ENCODE measurements around the gene SFRP2.

Gene SFRP2

DNA sequence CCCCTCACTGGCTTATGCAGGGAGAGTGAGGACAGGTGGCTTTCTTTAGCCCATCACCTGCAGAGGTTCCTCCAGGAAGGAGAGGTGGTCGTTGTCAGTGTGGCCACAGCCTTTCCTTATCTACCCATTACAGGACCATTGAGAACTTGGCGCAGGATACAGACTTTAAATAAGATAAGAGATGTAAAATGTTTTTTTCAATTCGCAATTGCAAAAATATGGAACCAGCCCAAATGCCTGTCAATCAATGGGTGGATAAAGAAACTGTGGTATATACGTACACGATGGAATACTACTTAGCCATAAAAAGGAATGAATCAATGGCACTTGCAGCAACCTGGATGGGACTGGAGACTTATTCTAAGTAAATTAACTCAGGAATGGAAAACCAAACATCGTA lies 22.1 kb downstream of the SFRP2 start:
- DNase-seq (ENCODE audit: low read depth): no peak

DNA sequence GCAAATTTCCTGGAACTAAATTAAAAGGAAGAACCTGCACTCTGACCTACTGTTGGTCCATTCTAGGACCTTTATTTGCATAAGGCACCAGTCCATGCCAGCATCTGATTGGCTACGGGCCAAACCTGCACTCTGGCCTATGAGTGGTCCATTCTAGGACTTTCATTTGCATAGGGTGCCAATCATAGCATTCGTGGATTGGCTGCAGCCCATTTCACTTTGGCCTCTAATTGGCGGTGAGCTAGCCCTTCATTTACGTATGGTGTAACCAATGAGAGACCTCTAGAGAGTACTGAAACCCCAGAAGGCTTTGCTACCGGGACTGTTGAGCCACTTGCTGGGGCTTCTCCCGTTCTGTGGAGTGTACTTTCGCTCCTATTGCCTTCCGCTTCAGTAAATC lies 23.0 kb downstream of the SFRP2 start:
- no peak for DNase-seq (ENCODE audit: low read depth)

DNA sequence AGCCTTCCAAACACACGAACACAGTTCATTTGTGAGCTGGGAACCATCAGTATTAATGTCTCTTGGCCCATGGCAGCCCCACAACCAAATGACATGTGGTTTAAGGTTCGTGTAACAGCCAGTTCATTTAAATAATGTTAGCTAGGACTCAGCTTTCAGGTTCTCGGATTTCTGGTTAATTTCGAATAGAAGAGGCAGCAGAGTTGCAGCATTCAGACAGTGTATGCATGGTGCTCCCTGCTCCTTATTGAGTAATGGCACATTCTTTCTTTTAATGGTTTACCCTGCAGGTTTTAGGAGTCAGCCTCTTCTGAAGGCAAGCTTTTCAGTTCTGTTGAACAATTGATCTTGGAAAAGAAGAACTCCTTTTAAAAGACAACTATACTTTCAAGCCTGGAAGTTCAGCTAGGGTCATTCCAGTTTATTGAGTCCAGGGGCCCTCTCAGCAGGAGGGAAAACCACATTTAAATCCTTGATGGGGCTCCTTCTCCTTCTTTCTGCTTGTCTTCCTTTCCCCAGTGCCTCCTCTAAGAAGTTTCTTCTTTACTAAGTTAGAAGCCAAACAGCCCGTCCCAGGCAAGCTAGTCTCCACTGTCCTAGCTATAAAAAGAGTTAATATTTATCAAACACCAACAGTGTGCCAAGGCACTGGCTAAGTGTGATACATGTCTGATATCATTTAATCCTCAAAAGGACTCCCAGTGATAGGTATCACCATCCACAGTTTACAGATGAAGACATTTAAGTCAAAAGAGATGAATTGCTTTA lies 24.1 kb downstream of the SFRP2 start:
- no peak for DNase-seq (ENCODE audit: low read depth)

DNA sequence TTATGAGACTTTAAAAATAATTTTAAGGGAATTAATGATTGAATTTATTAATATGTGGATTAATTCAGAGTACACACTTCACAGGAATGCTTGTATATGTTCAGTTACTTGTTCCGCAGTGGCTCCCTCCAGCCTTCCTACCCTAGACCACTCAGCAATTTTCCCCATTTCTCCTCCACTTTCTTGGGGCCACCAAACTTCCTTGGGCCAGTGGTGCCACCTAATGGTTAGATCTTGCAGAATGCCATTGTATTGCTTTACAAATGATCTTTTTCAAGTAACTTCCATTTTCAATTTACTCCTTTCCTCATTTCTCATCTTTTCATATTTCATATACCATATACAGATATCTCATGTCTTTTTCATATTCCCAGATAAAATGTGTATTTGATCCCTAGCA lies 25.5 kb downstream of the SFRP2 start:
- DNase-seq (ENCODE audit: low read depth): no peak

DNA sequence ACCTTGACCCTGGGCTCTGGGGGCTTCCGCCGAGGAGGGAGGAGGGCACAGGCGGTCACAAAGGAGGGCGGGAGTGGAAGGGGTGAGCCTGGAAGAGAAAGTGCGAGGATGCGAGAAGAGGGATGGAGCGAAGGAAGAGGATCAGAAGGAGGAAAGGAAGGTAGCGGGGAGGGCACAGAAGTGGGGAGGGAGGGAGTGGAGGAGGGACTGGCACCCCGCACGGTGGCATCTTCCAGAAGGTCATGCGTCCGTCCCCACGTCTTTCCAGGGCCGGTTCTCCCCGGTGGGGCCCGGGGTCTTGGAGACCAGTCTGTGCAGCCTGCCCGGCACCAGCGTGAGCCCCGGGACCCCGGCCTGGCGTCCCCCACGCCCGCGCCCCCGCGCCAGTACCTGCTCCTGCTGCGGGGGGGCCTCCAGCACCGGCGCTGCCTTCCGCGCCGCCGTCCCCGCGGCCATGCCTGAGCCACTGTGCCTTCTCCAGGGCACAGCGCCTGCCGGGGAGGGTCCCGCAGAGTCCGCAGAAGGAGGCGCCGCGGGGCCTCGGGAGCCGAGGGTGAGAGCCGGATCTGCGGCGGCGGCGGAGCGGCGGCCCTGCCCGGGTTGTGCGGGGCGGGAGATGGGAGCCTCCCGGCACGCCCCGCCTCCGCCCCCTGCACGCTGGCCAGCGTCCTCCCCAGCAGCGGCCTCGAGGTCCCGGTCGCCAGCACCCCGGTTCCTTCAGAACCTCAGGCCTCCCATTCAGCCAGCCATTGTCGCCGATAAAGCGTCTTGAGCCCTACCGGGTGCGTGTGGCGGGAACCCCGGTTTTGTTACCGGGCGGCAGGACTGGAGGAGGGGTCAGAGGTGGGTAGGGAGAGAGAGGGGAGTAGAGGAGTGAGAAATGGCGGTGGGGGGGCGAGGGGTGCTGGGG lies 29.2 kb downstream of the SFRP2 start, which contains the start of gene RNF175:
Gene RNF175, minus strand, starts transcription at position 618 of the 910 bp plus-strand sequence. Its CDS starts 162 bp downstream, at position 456.
- DNase-seq (ENCODE audit: low read depth): no peak

DNA sequence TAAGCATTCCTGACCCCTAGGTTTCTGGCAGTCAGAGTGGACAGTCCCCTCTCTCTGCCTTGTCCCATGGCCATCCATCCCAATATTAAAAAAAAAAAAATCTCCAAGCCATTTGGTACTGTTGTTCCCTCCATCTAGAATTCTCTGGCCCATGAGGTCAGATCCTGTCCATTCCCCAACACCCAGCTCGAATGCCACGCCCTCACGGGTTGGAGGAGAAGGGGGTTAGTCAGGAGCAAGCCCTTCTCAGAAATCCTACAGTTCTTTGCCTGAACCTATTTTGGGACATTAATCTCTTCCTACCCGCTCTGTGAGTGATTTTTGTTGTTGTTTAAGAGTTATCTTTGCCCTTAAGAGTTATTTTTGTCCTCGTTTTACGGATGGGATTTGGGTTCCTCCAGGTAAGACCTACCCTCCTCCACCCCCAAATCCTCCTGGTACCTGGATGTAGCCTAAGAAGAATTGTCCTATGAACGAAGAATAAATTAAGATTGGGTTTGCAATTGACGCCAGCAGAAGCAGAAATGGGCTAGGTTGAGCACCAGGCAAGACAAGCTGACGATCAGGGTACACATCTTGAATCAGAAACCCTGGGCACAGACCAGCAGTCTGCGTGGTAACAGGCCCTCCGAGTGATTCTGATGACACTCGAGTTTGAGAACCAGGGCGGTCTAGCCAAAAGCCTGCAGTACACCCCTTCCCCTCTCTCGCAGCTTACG lies 30.0 kb downstream of the SFRP2 start:
- no peak for DNase-seq (ENCODE audit: low read depth)

DNA sequence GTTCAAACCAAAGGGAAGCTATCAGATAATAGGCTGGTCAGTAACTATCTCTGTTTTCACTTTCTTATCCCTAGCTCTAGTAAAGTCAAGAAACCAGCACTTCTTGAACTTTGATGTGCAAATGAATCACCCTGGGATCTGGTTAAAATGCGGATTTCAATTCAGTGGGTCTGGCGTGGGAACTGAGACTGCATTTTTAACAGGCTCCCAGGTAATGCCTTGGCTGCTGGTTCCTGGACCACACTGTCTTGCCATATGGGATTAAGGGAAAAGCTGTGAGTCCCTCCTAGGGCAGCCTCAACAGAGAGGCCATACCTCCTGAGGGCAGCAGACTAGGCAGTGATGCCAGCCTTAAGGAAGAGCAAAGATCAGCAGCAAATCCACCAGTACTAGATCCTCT lies 30.7 kb downstream of the SFRP2 start:
- no peak for DNase-seq (ENCODE audit: low read depth)

DNA sequence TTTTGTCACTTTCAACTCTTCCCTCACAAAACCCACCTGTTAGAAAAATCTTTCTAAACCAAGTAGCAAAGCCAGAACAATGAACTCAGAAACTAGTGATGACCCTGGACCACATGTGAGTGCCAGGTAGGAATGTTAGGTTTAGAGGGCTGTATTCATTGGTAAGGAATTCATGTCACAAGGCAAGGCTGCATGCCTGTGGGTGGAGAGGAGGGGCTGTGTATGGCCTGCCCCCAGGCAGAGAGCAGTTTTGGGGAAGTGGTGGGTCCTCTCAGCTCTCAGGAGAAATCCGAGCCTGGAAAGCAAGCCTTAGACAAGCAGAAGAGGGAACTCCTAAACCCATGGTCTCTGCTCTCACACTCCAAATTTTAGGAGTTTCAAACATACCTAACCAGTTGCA lies 31.5 kb downstream of the SFRP2 start:
- DNase-seq (ENCODE audit: low read depth): no peak

DNA sequence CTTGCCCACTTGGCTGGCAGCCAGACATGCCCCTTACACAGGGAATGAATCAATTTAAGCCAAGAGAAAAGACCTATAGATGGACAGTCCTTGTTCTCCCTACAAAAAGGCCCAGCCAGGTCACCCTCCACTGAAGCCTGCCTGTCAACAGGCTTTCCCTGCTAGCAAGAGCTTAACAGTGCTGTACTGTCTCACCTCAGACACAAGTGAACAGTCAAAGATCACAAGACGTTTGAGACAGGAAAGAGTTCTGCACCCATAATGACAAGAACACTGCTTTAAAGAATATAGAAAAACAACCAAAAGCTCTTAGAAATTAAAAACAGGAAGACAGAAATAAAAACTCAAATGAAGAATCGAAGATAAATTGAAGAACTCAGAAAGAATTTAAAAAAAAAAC lies 33.7 kb downstream of the SFRP2 start:
- DNase-seq (ENCODE audit: low read depth): no peak

DNA sequence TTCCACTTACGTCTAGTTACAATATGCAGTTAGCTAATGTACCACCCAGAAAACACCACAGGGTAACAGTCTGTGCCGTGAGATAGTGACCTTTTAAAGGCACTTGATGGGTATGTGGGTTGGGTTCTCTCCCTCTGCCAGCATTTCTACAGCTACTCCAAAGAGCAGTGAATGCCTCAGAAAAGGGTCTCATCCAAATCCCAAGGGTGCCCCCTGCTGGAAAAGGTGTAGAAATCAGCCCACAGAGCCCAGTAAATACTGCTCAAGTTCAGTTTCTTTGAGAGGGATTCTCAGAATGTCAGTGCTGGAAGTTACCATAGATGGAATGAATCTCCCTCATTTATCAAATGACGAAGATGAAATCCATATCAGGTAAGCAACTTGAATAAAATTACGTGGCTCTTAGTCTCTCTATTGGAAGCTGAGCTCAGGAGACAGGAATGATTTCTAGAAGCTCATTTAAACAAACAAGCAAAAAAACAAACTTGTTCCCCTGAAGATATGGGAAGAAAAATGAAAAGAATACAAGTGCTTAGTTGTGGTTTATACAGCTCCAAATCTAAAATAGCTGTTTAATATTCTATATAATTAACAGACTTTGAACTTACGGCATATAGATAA lies 38.6 kb downstream of the SFRP2 start:
- no peak for DNase-seq (ENCODE audit: low read depth)

DNA sequence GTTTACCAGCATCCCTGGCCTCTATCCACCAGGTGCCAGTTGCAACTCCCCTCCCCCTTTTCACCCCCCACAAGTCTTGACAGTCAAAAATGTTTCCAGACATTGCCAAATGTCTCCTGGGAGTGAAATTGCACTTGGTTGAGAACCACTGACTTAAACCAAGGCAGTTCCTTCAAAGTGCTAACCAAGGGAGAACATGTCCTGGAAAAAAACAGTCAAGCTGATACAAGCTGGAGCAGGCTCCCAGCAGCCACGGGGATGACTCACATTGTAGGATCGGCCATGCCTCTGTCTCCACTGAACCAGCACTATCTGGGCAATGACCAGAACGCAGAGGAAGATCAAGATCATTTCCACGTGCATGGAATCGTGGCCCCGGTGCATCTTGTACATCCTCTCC lies 40.5 kb downstream of the SFRP2 start:
- DNase-seq (ENCODE audit: low read depth): peak; percentile 30

DNA sequence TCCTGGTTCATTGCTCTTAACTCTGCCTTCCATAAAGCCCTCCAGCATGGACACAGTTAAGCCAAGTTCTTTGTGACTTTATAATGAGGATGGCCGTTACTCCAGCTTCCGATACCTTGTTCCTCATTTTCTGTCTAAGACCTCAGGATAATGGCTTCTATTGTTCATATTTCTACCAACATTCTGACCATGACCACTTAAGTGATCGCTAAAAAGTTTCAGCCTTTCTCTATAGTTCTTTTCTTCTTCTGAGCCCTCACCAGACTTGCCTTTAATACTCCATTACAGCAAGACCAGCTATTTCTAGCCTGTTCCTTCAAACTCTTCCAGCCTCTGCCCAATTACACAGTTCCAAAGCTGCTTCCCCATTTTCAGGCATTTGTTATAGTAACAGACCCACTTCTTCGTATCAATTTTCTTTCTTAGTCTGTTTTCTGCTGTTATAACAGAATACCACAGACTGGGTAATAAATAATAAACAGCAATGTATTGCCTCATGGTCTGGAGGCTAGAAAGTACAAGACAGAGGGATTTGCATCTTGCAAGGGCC lies 41.4 kb downstream of the SFRP2 start:
- DNase-seq (ENCODE audit: low read depth): no peak

DNA sequence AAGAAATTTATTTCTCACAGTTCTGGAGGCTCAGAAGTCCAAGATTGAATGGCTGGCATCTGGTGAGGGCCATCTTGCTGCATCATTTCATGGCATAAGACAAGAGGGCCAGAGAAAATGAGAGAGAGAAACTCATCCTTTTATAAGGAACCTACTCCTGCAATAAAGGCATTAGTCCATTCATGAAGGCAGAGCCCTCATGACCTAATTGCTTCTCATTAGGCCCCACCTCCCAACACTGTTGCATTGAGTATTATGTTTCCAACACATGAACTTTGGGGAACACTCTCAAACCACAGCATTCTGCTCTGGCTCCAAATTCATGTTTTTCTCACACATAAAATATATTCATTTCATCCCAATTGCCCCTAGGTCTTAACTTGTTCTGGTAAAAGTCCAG lies 43.2 kb downstream of the SFRP2 start:
- DNase-seq (ENCODE audit: low read depth): no peak

DNA sequence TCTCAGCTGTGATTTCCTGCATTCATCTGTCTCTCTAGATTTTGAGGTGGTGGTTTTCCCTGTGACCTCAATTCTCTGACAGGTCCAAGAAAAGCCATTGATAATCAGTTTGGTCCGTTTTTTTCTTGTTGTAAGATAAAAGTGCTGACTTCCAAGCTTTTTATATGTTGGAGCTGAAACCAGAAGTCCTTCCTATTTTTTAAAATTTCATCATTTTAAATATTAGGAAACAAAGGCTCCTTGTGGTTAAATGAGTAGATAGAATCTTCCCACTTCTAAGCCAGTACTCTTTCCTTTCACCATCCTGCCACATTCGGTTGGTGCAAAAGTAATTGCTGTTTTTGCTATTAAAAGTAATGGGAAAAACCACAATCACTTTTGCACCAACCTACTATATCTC lies 47.3 kb downstream of the SFRP2 start:
- DNase-seq (ENCODE audit: low read depth): no peak

DNA sequence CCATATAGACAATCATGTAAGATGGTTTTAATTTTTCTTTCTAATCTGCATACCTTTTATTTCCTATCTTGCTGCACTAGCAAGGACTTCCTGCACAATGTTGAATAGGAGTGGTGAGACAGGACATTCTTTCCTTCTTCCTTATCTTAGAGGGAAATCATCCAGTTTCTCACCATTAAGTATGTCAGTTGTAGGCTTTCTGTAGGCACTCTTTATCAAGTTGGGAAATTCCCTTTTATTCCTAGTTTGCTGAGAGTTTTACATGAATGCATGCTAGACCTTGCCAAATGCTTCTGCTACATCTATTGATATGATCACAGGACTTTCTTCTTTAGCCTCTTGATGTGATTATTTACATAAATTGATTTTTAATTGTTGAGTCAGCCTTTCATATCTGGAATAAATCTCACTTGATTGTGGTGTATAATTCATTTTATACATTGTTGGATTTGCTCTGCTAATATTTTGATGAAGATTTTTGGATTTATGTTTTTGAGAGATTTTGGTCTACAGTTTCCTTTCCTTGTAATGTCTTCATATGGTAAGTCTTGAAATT lies 52.9 kb downstream of the SFRP2 start:
- no peak for DNase-seq (ENCODE audit: low read depth)

DNA sequence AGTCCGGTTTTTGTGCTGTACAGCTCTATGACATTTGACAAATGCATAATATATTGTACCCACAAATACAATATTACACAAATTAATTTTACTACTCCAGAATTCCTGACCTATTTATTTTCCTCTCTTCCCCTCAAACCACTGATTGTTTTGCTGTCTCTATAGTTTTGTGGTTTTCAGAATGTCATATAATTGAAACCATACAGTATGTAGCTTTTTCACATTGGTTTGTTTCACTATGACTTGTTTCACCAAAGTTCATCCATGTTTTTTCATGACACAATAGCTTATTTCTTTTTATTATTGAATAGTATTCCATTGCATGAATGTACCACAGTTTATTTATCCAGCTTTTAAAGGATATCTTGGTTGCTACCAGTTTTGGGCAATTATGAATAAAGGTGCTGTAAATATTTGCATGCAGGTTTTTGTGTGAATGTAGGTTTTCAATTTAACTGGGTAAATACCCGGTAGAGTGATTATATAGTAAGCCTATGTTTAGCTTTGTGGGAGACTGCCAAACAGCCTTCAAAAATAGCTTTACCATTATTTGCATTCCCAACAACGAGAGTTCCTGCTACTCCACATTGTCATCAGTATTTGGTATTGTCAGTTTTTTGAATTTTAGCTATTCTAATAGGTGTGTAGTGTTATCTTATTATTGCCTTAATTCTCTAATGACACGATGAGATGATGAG lies 55.0 kb downstream of the SFRP2 start:
- DNase-seq (ENCODE audit: low read depth): no peak

DNA sequence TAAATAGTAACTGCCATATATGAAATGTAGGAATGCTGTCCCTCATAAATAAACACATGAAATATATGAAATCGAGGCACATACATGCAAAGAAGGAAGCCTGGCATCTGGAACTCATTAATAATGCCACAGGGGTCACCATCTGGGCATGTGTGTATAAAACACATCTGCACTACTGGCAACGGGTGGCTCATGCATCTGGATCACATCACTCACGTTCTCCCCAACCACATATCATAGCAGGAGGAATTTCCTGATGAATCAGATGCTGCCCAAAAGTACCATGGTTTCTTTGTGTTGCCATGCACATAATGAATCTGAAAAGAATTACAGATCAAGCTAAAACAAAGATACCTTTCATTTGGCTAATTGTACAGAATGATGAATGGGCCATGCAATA lies 57.6 kb downstream of the SFRP2 start:
- DNase-seq (ENCODE audit: low read depth): peak; percentile 49

Measured in GM04503 (cell line).